Measurements from ENCODE around the gene ST6GALNAC4.

GRCh38 chr9:127963359-127964064 is 46.7 kb upstream of the ST6GALNAC4 start:
- no peak for TF ChIP-seq CTCF (optimal IDR thresholded peaks at IDR 0.05 in 1 of 3, IDR thresholded peaks at IDR 0.05 in 1 of 3, conservative IDR thresholded peaks at IDR 0.05 in 1 of 3; ENCODE audit: extremely low read depth in 1 of 3, insufficient read depth in 2 of 3, low read length in 3 of 3)
- TF ChIP-seq EZH2 (IDR thresholded peaks at IDR 0.05; ENCODE audit: low read length): no peak
